ENCODE measurements around the gene SPATA33. TPM values are rescaled to one million over a fixed set of nuclear protein-coding genes. Genes with fewer than 3 reads are reported as not detected.
A peak's percentile ranks its signal among the peaks of the same experiment; 100 is the strongest.

SPATA33 gene
- total RNA-seq, 1 experiment from 2014 or later: 17.4 TPM

DNA sequence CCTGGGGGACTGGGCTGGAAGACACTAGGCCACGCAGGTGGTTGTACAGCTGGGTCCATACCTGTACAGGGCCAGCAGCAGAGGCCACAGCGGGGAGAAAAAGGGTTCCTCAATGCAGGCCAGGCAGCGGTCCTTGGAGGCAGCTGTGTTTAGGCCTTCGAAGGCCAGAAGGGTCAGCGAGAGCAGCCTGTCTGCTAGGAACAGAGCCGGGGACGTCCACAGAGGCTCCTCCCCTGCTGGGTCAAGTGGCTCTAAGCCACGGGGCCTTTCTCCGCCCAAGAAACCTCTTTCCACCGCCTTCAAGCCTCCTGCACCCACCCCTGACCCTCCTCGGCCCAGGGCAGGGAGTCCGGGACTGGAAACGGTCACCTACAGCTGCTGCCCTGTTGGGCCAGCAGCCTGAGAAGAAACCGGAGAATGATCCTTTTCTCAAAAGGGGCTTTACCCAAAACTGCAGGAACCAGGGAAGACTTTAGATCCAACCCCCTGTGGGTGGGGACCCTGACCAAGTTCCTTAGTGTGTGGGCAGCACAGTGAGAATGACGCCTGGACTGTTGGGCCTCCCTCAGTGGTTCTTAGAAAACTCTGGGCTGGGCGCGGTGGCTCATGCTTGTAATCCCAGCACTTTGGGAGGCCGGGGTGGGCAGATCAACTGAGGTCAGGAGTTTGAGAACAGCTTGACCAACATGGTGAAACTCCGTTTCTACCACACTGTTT, 52.2 kb downstream of the SPATA33 start:
- H3K4me2 ChIP-seq (ENCODE audit: insufficient read depth, insufficient read length, low read length): no peak overlapping the region
- no peak overlapping the region for H2AFZ ChIP-seq (ENCODE audit: low read length)

More for the DNA sequence above, 52.2 kb downstream of the SPATA33 start:
- Histone ChIP-seq H3K14ac (ENCODE audit: insufficient read depth, low read length) (no peak overlapping the region), H2BK120ac (ENCODE audit: low read depth, low read length, poor library complexity, severe bottlenecking) (no peak overlapping the region), H4K91ac (ENCODE audit: insufficient read length, low read depth, low read length) (no peak overlapping the region), H3K18ac (ENCODE audit: insufficient read length, low read depth, low read length) (no peak overlapping the region), H3K27ac (ENCODE audit: insufficient read length, low read depth, low read length) (no peak overlapping the region), H2BK5ac (ENCODE audit: insufficient read length, low read length) (no peak overlapping the region), H4K8ac (replicated peaks; ENCODE audit: insufficient read length, low read depth, low read length) (no peak overlapping the region), H3K4ac (ENCODE audit: low read depth, low read length) (no peak overlapping the region), H3K4me1 (ENCODE audit: insufficient read depth, low read length) (no peaks in the 10 kb centered on the region), H3T11ph (ENCODE audit: low read length) (no peak overlapping the region), H3K9ac (ENCODE audit: extremely low read depth, insufficient read length, low read length) (no peak overlapping the region), H3K79me1 (ENCODE audit: insufficient read depth, low read depth, low read length, poor library complexity, severe bottlenecking) (no peaks in the 10 kb centered on the region), H3K56ac (ENCODE audit: insufficient read length, low read depth, low read length) (no peak overlapping the region), H2BK12ac (ENCODE audit: insufficient read length, low read depth, low read length) (no peak overlapping the region), H4K20me1 (ENCODE audit: control insufficient read depth, insufficient read depth, insufficient read length) (no peaks in the 10 kb centered on the region), H2BK20ac (ENCODE audit: low read depth, low read length, poor library complexity, severe bottlenecking) (no peak overlapping the region), H3K27me3 (ENCODE audit: insufficient read depth, low read length) (no peaks in the 10 kb centered on the region), H3K79me2 (ENCODE audit: insufficient read depth, low read length) (no peaks in the 10 kb centered on the region), H2AK5ac (ENCODE audit: insufficient read length, low read length) (no peak overlapping the region), H3K23me2 (ENCODE audit: insufficient read length, low read depth, low read length, poor library complexity, severe bottlenecking) (peaks cover 11% of the 10 kb centered on the region), H3K23ac (ENCODE audit: insufficient read length, low read depth, low read length) (no peak overlapping the region), H2BK15ac (ENCODE audit: low read depth, low read length) (no peak overlapping the region), H3K9me3 (ENCODE audit: control insufficient read depth, low read depth, low read length) (no peaks in the 10 kb centered on the region), H4K5ac (ENCODE audit: insufficient read length, low read depth, low read length) (no peak overlapping the region)
- no peaks in the 10 kb centered on the region; a peak in 1 of 5 replicates for H3K9me3 Mint-ChIP-seq
- H3K36me3 Mint-ChIP-seq (ENCODE audit: insufficient read depth in 1 of 3, low read depth in 3 of 3): peaks cover 7 to 17% (median 10%) of the 10 kb centered on the region in 3 experiments; a peak in 6 of 7 replicates
- peaks cover 18% of the 10 kb centered on the region for H3K27me3 Mint-ChIP-seq (ENCODE audit: low read depth)
- DNase-seq: no peak
- peak overlapping the region in 1 of 2 experiments; percentile 59; a peak in 3 of 5 replicates for H3K4me3 Mint-ChIP-seq
- no CpG with 5 or more reads among the region's 19 CpGs for WGBS (ENCODE audit: extremely low coverage, insufficient read length, low lambda C conversion rate)
- TF ChIP-seq, protein P1, sequence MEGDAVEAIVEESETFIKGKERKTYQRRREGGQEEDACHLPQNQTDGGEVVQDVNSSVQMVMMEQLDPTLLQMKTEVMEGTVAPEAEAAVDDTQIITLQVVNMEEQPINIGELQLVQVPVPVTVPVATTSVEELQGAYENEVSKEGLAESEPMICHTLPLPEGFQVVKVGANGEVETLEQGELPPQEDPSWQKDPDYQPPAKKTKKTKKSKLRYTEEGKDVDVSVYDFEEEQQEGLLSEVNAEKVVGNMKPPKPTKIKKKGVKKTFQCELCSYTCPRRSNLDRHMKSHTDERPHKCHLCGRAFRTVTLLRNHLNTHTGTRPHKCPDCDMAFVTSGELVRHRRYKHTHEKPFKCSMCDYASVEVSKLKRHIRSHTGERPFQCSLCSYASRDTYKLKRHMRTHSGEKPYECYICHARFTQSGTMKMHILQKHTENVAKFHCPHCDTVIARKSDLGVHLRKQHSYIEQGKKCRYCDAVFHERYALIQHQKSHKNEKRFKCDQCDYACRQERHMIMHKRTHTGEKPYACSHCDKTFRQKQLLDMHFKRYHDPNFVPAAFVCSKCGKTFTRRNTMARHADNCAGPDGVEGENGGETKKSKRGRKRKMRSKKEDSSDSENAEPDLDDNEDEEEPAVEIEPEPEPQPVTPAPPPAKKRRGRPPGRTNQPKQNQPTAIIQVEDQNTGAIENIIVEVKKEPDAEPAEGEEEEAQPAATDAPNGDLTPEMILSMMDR (conservative IDR thresholded peaks at IDR 0.05): no peak
- H3K27ac Mint-ChIP-seq: no peak overlapping the region; a peak in 1 of 7 replicates
- H3K4me1 Mint-ChIP-seq: peaks cover 13 to 18% of the 10 kb centered on the region in 2 experiments
